GM23248 (cell line): ENCODE measurements around the gene COPG2. TPM values are rescaled to one million over a fixed set of nuclear protein-coding genes. Genes with fewer than 3 reads are reported as not detected.
"Not testable (repeated sequence)": the region's sequence is repeated elsewhere in the genome, so short reads cannot be mapped to it uniquely, and the experiment has no call there.

Experiments
- DNase-seq: peaks from one replicate; pipeline ENCODE4 v3.0.0-alpha.2; 2015
- H2AFZ ChIP-seq: fragments of 200-600 bp; sonication (generic); 2 replicates; pipeline ENCODE4 v1.6.1; 2016; ENCODE audit warnings: antibody characterized with exemption
- H3F3A ChIP-seq: fragments of 200-600 bp; sonication (generic); 2 replicates; pipeline ENCODE4 v1.6.1; 2016; ENCODE audit warnings: mild to moderate bottlenecking, antibody characterized with exemption, mixed run types; ENCODE audit not compliant: insufficient read depth
- H3K27ac ChIP-seq: fragments of 200-600 bp; sonication (generic); 2 replicates; pipeline ENCODE4 v1.5.1; 2016; ENCODE audit warnings: mild to moderate bottlenecking
- H3K27me3 ChIP-seq: fragments of 200-600 bp; sonication (generic); replicated peaks from 2 replicates; pipeline ENCODE4 v1.6.1; 2016; ENCODE audit warnings: mild to moderate bottlenecking; ENCODE audit not compliant: insufficient read depth
- H3K36me3 ChIP-seq: fragments of 200-600 bp; sonication (generic); 2 replicates; pipeline ENCODE4 v1.6.1; 2016; ENCODE audit warnings: low read depth, mild to moderate bottlenecking
- H3K4me1 ChIP-seq: fragments of 200-600 bp; sonication (generic); 2 replicates; pipeline ENCODE4 v1.6.1; 2016; ENCODE audit warnings: mild to moderate bottlenecking; ENCODE audit not compliant: insufficient read depth
- H3K4me2 ChIP-seq: fragments of 200-600 bp; sonication (generic); one replicate; pipeline ENCODE4 v1.6.1; 2016; ENCODE audit warnings: mild to moderate bottlenecking; ENCODE audit not compliant: unreplicated experiment
- H3K4me3 ChIP-seq: fragments of 200-600 bp; sonication (generic); 2 replicates; pipeline ENCODE4 v1.5.1; 2016; ENCODE audit warnings: mild to moderate bottlenecking
- H3K79me2 ChIP-seq: fragments of 200-600 bp; sonication (generic); 2 replicates; pipeline ENCODE4 v1.6.1; 2016; ENCODE audit warnings: mild to moderate bottlenecking; ENCODE audit not compliant: insufficient read depth
- H3K9ac ChIP-seq: fragments of 200-600 bp; sonication (generic); 2 replicates; pipeline ENCODE4 v1.6.1; 2016; ENCODE audit warnings: mild to moderate bottlenecking
- H3K9me2 ChIP-seq: fragments of 200-600 bp; sonication (generic); 2 replicates; pipeline ENCODE4 v1.6.1; 2016; ENCODE audit warnings: mixed run types, mild to moderate bottlenecking, moderate library complexity; ENCODE audit not compliant: insufficient read depth
- H3K9me3 ChIP-seq: fragments of 200-600 bp; sonication (generic); one replicate; pipeline ENCODE4 v1.6.1; 2017; ENCODE audit warnings: low read depth
- H4K20me1 ChIP-seq: fragments of 200-600 bp; sonication (generic); 2 replicates; pipeline ENCODE4 v1.6.0; 2016; ENCODE audit not compliant: insufficient read depth
- EZH2 ChIP-seq: fragments of 200-600 bp; sonication (generic); IDR thresholded peaks from 2 replicates; pipeline ENCODE4 v1.6.1; 2018; ENCODE audit warnings: antibody characterized with exemption, mild to moderate bottlenecking; ENCODE audit not compliant: insufficient read depth, poor library complexity, severe bottlenecking
- EZH2phosphoT487 ChIP-seq: fragments of 200-600 bp; sonication (generic); IDR thresholded peaks from 2 replicates; pipeline ENCODE4 v1.6.1; 2018; ENCODE audit warnings: antibody characterized with exemption, moderate library complexity, mild to moderate bottlenecking, low read depth; ENCODE audit not compliant: insufficient read depth
- WGBS, 2 experiments: methylation state at CpG; one replicate each; pipeline ENCODE4 v1.1.6; 2015 to 2017; ENCODE audit warnings: low lambda C conversion rate in 2 of 2, low coverage in 1 of 2; ENCODE audit errors: missing lambda C conversion rate in 2 of 2; 5-methylcytosine and 5-hydroxymethylcytosine counted together
- in situ Hi-C: fragments of 300-500 bp; cut with MboI; formaldehyde crosslinking; loops from 2 replicates; pipeline ENCODE4 v1.15.0; 2020
- polyA plus RNA-seq: library from polyadenylated mRNA; unstranded; fragments of >200 nt; fragmentation: Nextera tagmentation; extraction: Ambion mirVana; gene quantifications from 2 replicates; pipeline ENCODE4 v1.2.1, GENCODE V29; 2016
- total RNA-seq: library from RNA; depleted of rRNA; stranded (reverse); fragments of >200 nt; shearing (Covaris generic); gene quantifications from 2 replicates; pipeline ENCODE4 v1.2.3, GENCODE V29; 2014

COPG2 gene
- total and polyA plus RNA-seq, 2 experiments from 2014 or later: 3.4 to 29.7 TPM

GRCh38 chr7:130529417-130529816 lies 139.1 kb downstream of the COPG2 start:
- in situ Hi-C loops: no loop called here
- Histone ChIP-seq H3F3A (no peaks in the 10 kb centered on the region), H3K36me3 (no peaks in the 10 kb centered on the region), H2AFZ (no peak overlapping the region), H3K9me3 (no peaks in the 10 kb centered on the region), H3K27ac (no peak overlapping the region), H3K4me2 (no peak overlapping the region), H3K9ac (no peak overlapping the region), H3K27me3 (no peaks in the 10 kb centered on the region), H3K4me1 (no peaks in the 10 kb centered on the region), H3K79me2 (no peaks in the 10 kb centered on the region), H3K4me3 (no peak overlapping the region), H4K20me1 (no peaks in the 10 kb centered on the region), H3K9me2 (no peaks in the 10 kb centered on the region)
- no peak for TF ChIP-seq EZH2phosphoT487
- DNase-seq: no peak
- WGBS, 2 experiments: 69 to 86% methylated on average over 2 of the region's 2 CpGs

- H3K4me1 ChIP-seq, H2AFZ ChIP-seq, H3F3A ChIP-seq, H4K20me1 ChIP-seq, H3K9me3 ChIP-seq, H3K9me2 ChIP-seq, H3K4me2 ChIP-seq, H3K9ac ChIP-seq, H3K36me3 ChIP-seq, in situ Hi-C loops, H3K79me2 ChIP-seq, H3K27ac ChIP-seq, H3K27me3 ChIP-seq, H3K4me3 ChIP-seq, DNase-seq: not testable (repeated sequence)
- 85 to 87% methylated on average over 13 to 17 of the region's 17 CpGs for WGBS, 2 experiments
Observed at GRCh38 chr7:130527752-130528355, 140.7 kb downstream of the COPG2 start.

GRCh38 chr7:130524628-130525027 lies 143.9 kb downstream of the COPG2 start:
- Histone ChIP-seq H3K4me3 (no peak overlapping the region), H3K4me1 (no peaks in the 10 kb centered on the region), H2AFZ (no peak overlapping the region), H3K9me3 (no peaks in the 10 kb centered on the region), H3K27me3 (no peaks in the 10 kb centered on the region), H3K36me3 (no peaks in the 10 kb centered on the region), H3K79me2 (no peaks in the 10 kb centered on the region), H3K27ac (no peak overlapping the region), H3F3A (no peaks in the 10 kb centered on the region), H3K9me2 (no peaks in the 10 kb centered on the region), H3K4me2 (no peak overlapping the region), H3K9ac (no peak overlapping the region), H4K20me1 (no peaks in the 10 kb centered on the region)
- WGBS, 2 experiments: 74 to 78% methylated on average over 5 of the region's 5 CpGs
- in situ Hi-C loops: no loop called here
- no peak for DNase-seq
- TF ChIP-seq EZH2phosphoT487 (no peak), EZH2 (no peak)

DNA sequence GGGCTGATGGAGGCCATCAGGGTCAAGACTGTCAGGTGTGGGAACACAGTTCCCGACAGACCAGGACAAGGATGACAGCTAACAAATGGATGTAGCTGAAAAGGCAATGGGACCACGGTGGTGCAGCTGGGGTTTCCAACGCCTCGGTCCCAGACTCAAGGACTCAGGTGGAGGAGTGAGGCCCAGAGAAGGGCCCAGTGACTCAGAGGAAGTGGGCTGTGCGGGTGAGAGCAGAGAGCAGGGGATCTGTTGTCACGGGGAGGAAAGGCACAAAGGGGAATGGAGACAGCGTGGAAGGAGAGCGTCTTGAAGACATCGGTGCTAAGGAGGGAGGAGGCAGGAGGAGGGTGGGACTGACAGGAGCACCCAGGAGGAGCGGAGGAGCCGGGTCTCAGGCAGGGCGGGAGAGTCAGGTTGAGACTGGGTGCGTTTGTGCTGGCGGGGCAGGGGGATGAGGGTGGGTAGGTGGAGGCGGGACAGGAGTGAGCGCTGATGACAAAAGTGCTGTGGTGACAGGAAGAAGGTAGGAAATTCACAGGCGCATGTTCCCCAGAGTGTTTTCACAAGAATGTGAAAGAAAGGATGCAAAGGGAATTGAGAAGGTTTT lies 144.9 kb downstream of the COPG2 start:
- WGBS, 2 experiments: 89 to 92% methylated on average over 14 to 17 of the region's 17 CpGs
- H3K9me3 ChIP-seq, in situ Hi-C loops, H3K9me2 ChIP-seq, H2AFZ ChIP-seq, H3K36me3 ChIP-seq, H3K9ac ChIP-seq, H3K4me1 ChIP-seq, H3K27ac ChIP-seq, H3K4me2 ChIP-seq, H3K4me3 ChIP-seq, H3K79me2 ChIP-seq, H3K27me3 ChIP-seq, DNase-seq, H3F3A ChIP-seq, H4K20me1 ChIP-seq: not testable (repeated sequence)
